Kidney glomerular epithelial cell (primary cell): ENCODE measurements around the gene POU5F1.
"Not testable (repeated sequence)": the region's sequence is repeated elsewhere in the genome, so short reads cannot be mapped to it uniquely, and the experiment has no call there.

Experiments used
- DNase-seq: peaks from one replicate; lab custom pipeline; 2025; lab: John Stamatoyannopoulos, UW

Gene POU5F1

GRCh38 chr6:31165986-31166385 lies 4.5 kb downstream of the POU5F1 start:
- DNase-seq: no peak

GRCh38 chr6:31165064-31165832 lies 5.2 kb downstream of the POU5F1 start:
- DNase-seq: not testable (repeated sequence)

- DNase-seq: not testable (repeated sequence)
Observed at GRCh38 chr6:31164475-31165063, 5.9 kb downstream of the POU5F1 start.

GRCh38 chr6:31163922-31164321 lies 6.6 kb downstream of the POU5F1 start:
- no peak for DNase-seq

- DNase-seq: no peak
Observed at GRCh38 chr6:31162463-31163165, 7.9 kb downstream of the POU5F1 start.

- DNase-seq: no peak
Observed at GRCh38 chr6:31161216-31162126, 9.0 kb downstream of the POU5F1 start.

GRCh38 chr6:31158863-31159855 lies 11.3 kb downstream of the POU5F1 start:
- DNase-seq: no peak

GRCh38 chr6:31158140-31158862 lies 12.2 kb downstream of the POU5F1 start, which contains the start of gene TCF19:
TCF19 (plus strand) TSS chr6:31158589; CDS start chr6:31159470, 881 bp downstream.
- DNase-seq: peak; percentile 100

GRCh38 chr6:31157513-31158139 lies 12.9 kb downstream of the POU5F1 start, which contains the start of gene CCHCR1:
CCHCR1 (minus strand) TSS chr6:31157802; CDS start chr6:31157600, 202 bp downstream.
- no peak for DNase-seq

GRCh38 chr6:31156641-31157040 lies 13.8 kb downstream of the POU5F1 start:
- peak; percentile 32 for DNase-seq

- DNase-seq: no peak
Observed at GRCh38 chr6:31154436-31154835, 16.0 kb downstream of the POU5F1 start.

- peak; percentile 82 for DNase-seq
Observed at GRCh38 chr6:31152781-31153180, 17.7 kb downstream of the POU5F1 start.

GRCh38 chr6:31149827-31150447 lies 20.5 kb downstream of the POU5F1 start:
- DNase-seq: no peak

- DNase-seq: no peak
Observed at GRCh38 chr6:31145386-31145785, 25.1 kb downstream of the POU5F1 start.

GRCh38 chr6:31144970-31145340 lies 25.5 kb downstream of the POU5F1 start:
- no peak for DNase-seq

- no peak for DNase-seq
Observed at GRCh38 chr6:31144296-31144969, 26.0 kb downstream of the POU5F1 start.

GRCh38 chr6:31143148-31143547 lies 27.3 kb downstream of the POU5F1 start:
- DNase-seq: peak; percentile 64

GRCh38 chr6:31142361-31142761 lies 28.1 kb downstream of the POU5F1 start:
- DNase-seq: no peak
